HCT116 (cell line): ENCODE data around the gene SMIM3. TPM values are rescaled to one million over a fixed set of nuclear protein-coding genes. Genes with fewer than 3 reads are reported as not detected.

ENCODE experiments used
- ATAC-seq: fragments of 200-7000 bp; cut with Tn5 transposase; 2 replicates; pipeline ENCODE4 v1.9.1; 2020; ENCODE audit warnings: mild to moderate bottlenecking, moderate library complexity
- BruUV-seq: library from RNA; stranded (reverse); fragments of 400-500 nt; replicated peaks from 2 replicates; lab custom pipeline; 2021; lab: Mats Ljungman, UMichigan
- CTCF ChIA-PET: fragments of 300-600 bp; sonication (Branson Sonifier 250); formaldehyde crosslinking; loops from one replicate; lab custom pipeline; 2021; ENCODE audit warnings: antibody characterized with exemption; lab: Charles Lee
- POLR2A ChIA-PET: fragments of 300-600, 350-600 bp; sonication (Branson Sonifier 250); formaldehyde crosslinking; loops from one replicate; lab custom pipeline; 2021; ENCODE audit warnings: antibody characterized with exemption; lab: Charles Lee
- RAD21 ChIA-PET, 2 experiments: fragments of 300-600 bp; sonication (Branson Sonifier 250); formaldehyde crosslinking; loops; one replicate each; lab custom pipeline; 2023; ENCODE audit warnings: low total read pairs in 2 of 2; ENCODE audit not compliant: uncharacterized antibody in 2 of 2, unreplicated experiment in 2 of 2, low non-redundant PET in 1 of 2; lab: Charles Lee
- DNase-seq: peaks from one replicate; pipeline ENCODE4 v3.0.0-alpha.2; 2010; ENCODE audit warnings: low read depth, low spot score
- H2AFZ ChIP-seq: fragments of 200-600 bp; shearing (Covaris generic), sonication (generic); 2 replicates; pipeline ENCODE4 v1.6.1; 2017; ENCODE audit warnings: low read depth, mixed run types, mixed read lengths, antibody characterized with exemption, low read length; ENCODE audit not compliant: poor library complexity, severe bottlenecking
- H3K27ac ChIP-seq: 2 replicates; pipeline ENCODE4 v1.5.1; 2012; ENCODE audit warnings: low read depth, low read length
- H3K27me3 ChIP-seq: fragments of 200-600 bp; sonication (generic); 2 replicates; pipeline ENCODE4 v1.6.1; 2016; ENCODE audit warnings: mixed run types, low read length, mixed read lengths; ENCODE audit not compliant: insufficient read depth
- H3K36me3 ChIP-seq, 2 experiments: fragments of 200-500 bp in 1 of 2; fragments of 200-600 bp in 1 of 2; sonication (Bioruptor generic) in 1 of 2; sonication (generic) in 1 of 2; 2 replicates each; pipeline versions ENCODE4 v1.5.1 to v1.6.1; 2014 to 2016; ENCODE audit warnings: low read length in 2 of 2, inconsistent platforms in 1 of 2, mixed read lengths in 1 of 2, mixed run types in 1 of 2; ENCODE audit not compliant: insufficient read depth in 2 of 2, control insufficient read depth in 1 of 2
- H3K4me1 ChIP-seq, 2 experiments: fragments of 200-600 bp in 1 of 2; sonication (generic) in 1 of 2; 2 replicates each; pipeline versions ENCODE4 v1.5.1 to v1.6.1; 2012 to 2017; ENCODE audit warnings: low read length in 2 of 2, inconsistent platforms in 1 of 2, mild to moderate bottlenecking in 1 of 2, mixed read lengths in 1 of 2, mixed run types in 1 of 2, moderate library complexity in 1 of 2; ENCODE audit not compliant: insufficient read depth in 2 of 2, control insufficient read depth in 1 of 2
- H3K4me2 ChIP-seq: fragments of 200-600 bp; sonication (generic); 2 replicates; pipeline ENCODE4 v1.6.1; 2017; ENCODE audit warnings: mixed run types, low read length, mixed read lengths
- H3K4me3 ChIP-seq, 2 experiments: fragments of 200-600 bp in 1 of 2; sonication (generic) in 1 of 2; replicated peaks in 1 of 2; 2 replicates each; pipeline ENCODE4 v1.5.1; 2011 to 2016; ENCODE audit warnings: low read length in 2 of 2, control low read depth in 1 of 2, low read depth in 1 of 2, mild to moderate bottlenecking in 1 of 2, mixed read lengths in 1 of 2, mixed run types in 1 of 2
- H3K79me2 ChIP-seq: fragments of 200-600 bp; sonication (generic); 2 replicates; pipeline ENCODE4 v1.6.1; 2017; ENCODE audit warnings: mild to moderate bottlenecking, mixed run types, low read length, moderate library complexity, mixed read lengths; ENCODE audit not compliant: insufficient read depth
- H3K9ac ChIP-seq: fragments of 200-600 bp; sonication (generic); 2 replicates; pipeline ENCODE4 v1.6.1; 2016; ENCODE audit warnings: low read length, mixed read lengths
- H3K9me2 ChIP-seq: fragments of 200-600 bp; sonication (generic), shearing (Covaris generic); 2 replicates; pipeline ENCODE4 v1.6.1; 2017; ENCODE audit warnings: mixed run types, mild to moderate bottlenecking, moderate library complexity; ENCODE audit not compliant: insufficient read depth
- H3K9me3 ChIP-seq, 2 experiments: fragments of 200-500 bp in 1 of 2; fragments of 200-600 bp in 1 of 2; sonication (Bioruptor generic) in 1 of 2; sonication (generic) in 1 of 2; 2 replicates each; pipeline ENCODE4 v1.6.1; 2014 to 2017; ENCODE audit warnings: low read length in 2 of 2, mixed read lengths in 2 of 2, inconsistent platforms in 1 of 2, low read depth in 1 of 2, mild to moderate bottlenecking in 1 of 2, mixed run types in 1 of 2, moderate library complexity in 1 of 2; ENCODE audit not compliant: control insufficient read depth in 1 of 2, insufficient read depth in 1 of 2
- H4K20me1 ChIP-seq: fragments of 200-600 bp; sonication (generic), shearing (Covaris generic); 2 replicates; pipeline ENCODE4 v1.6.1; 2017; ENCODE audit warnings: mixed run types, mild to moderate bottlenecking, moderate library complexity; ENCODE audit not compliant: insufficient read depth
- CBX3 ChIP-seq: IDR thresholded peaks from 2 replicates; pipeline ENCODE4 v1.6.1; 2012; ENCODE audit warnings: low read depth
- ELF1 ChIP-seq: IDR thresholded peaks from 2 replicates; pipeline ENCODE4 v1.6.1; 2012; ENCODE audit warnings: low read depth, borderline replicate concordance
- EZH2phosphoT487 ChIP-seq: fragments of 200-600 bp; IDR thresholded peaks from 2 replicates; pipeline ENCODE4 v1.6.1; 2018; ENCODE audit warnings: antibody characterized with exemption, borderline replicate concordance
- JUND ChIP-seq: IDR thresholded peaks from 2 replicates; pipeline ENCODE4 v1.6.1; 2012
- POLR2A ChIP-seq: IDR thresholded peaks from 2 replicates; pipeline ENCODE4 v1.7.0; 2011; ENCODE audit warnings: borderline replicate concordance; ENCODE audit not compliant: insufficient read depth, insufficient read length; ENCODE audit errors: extremely low read depth
- POLR2AphosphoS5 ChIP-seq: IDR thresholded peaks from 2 replicates; pipeline ENCODE4 v1.6.1; 2011; ENCODE audit warnings: mild to moderate bottlenecking, low read depth, low read length, moderate library complexity
- RAD21 ChIP-seq: IDR thresholded peaks from 2 replicates; pipeline ENCODE4 v1.6.1; 2012; ENCODE audit warnings: low read depth, mild to moderate bottlenecking
- SP1 ChIP-seq: IDR thresholded peaks from 2 replicates; pipeline ENCODE4 v1.6.1; 2012; ENCODE audit warnings: low read depth
- intact Hi-C: fragments of 100-400 bp; cut with micrococcal nuclease; formaldehyde crosslinking; loops from 2 replicates; pipeline ENCODE4 v1.10.0; 2022
- total RNA-seq: library from RNA; stranded (reverse); gene quantifications from one replicate; pipeline ENCODE4 v1.2.1, GENCODE V29; 2021; ENCODE audit not compliant: unreplicated experiment
- TF ChIP-seq, protein P1 (sequence below): IDR thresholded peaks from 2 replicates; pipeline ENCODE4 v1.6.1; 2012; ENCODE audit warnings: low read depth
- TF ChIP-seq, protein P2 (sequence below), 3 experiments: fragments of 200-600 bp in 1 of 3; sonication (generic) in 1 of 3; IDR thresholded peaks in 2 of 3; conservative IDR thresholded peaks in 1 of 3; 2 replicates each; pipeline ENCODE4 v1.5.1; 2012 to 2017; ENCODE audit warnings: low read depth in 2 of 3, low read length in 2 of 3, antibody characterized with exemption in 1 of 3, borderline replicate concordance in 1 of 3, control low read depth in 1 of 3, mild to moderate bottlenecking in 1 of 3, mixed read lengths in 1 of 3, mixed run types in 1 of 3, moderate library complexity in 1 of 3; ENCODE audit not compliant: insufficient read depth in 1 of 3

SMIM3 gene
- total RNA-seq, 1 experiment from 2014 or later: 35.4 TPM

DNA sequence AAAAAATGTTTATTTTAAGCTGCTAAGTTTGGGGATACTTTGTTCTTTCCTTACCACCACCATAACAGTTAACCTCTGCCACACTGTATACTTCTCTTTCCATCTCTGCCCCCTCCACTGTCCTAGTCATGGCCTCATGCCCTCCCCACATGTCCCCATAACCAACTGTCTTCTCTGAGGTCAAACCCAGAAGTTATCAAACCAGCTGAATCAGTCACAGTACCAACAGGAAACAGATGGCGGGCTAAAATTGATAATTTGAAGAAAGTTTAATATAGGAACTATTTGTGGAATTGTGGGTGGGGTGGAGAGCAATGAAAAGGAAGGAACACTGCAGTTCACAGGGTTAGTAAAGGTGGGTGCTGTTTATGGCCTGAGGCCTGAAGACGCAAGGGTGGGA is 14.0 kb upstream of the SMIM3 start:
- no peak overlapping the region for H3K9ac ChIP-seq
- DNase-seq (no peak), ATAC-seq (no peak)
- peaks cover 0 to 6% of the 10 kb centered on the region in 2 experiments; a peak in 1 of 4 replicates for H3K4me1 ChIP-seq
- intact Hi-C loops: no loop called here
- no peaks in the 10 kb centered on the region for H4K20me1 ChIP-seq
- RAD21 ChIA-PET: no interaction called here
- no peaks in the 10 kb centered on the region for H3K36me3 ChIP-seq
- no peaks in the 10 kb centered on the region for H3K9me2 ChIP-seq
- no peaks in the 10 kb centered on the region for H3K79me2 ChIP-seq
- BruUV-seq: no TSS peak
- no peaks in the 10 kb centered on the region for H3K27me3 ChIP-seq
- H3K9me3 ChIP-seq: no peaks in the 10 kb centered on the region
- CTCF ChIA-PET: no interaction called here
- POLR2A ChIA-PET: interaction anchor here (1.0 to 2.0 kb wide), 3 partner anchors 13 to 19 kb away, joined by 3 to 9 read pairs (median 6); partner anchors contain the start of gene SMIM3
- H3K4me2 ChIP-seq: no peak overlapping the region
- no peak overlapping the region for H2AFZ ChIP-seq
- TF ChIP-seq JUND (no peak), POLR2AphosphoS5 (no peak), ELF1 (no peak), RAD21 (no peak), CBX3 (no peak), POLR2A (no peak), EZH2phosphoT487 (no peak), SP1 (no peak)
- TF ChIP-seq, protein P1, sequence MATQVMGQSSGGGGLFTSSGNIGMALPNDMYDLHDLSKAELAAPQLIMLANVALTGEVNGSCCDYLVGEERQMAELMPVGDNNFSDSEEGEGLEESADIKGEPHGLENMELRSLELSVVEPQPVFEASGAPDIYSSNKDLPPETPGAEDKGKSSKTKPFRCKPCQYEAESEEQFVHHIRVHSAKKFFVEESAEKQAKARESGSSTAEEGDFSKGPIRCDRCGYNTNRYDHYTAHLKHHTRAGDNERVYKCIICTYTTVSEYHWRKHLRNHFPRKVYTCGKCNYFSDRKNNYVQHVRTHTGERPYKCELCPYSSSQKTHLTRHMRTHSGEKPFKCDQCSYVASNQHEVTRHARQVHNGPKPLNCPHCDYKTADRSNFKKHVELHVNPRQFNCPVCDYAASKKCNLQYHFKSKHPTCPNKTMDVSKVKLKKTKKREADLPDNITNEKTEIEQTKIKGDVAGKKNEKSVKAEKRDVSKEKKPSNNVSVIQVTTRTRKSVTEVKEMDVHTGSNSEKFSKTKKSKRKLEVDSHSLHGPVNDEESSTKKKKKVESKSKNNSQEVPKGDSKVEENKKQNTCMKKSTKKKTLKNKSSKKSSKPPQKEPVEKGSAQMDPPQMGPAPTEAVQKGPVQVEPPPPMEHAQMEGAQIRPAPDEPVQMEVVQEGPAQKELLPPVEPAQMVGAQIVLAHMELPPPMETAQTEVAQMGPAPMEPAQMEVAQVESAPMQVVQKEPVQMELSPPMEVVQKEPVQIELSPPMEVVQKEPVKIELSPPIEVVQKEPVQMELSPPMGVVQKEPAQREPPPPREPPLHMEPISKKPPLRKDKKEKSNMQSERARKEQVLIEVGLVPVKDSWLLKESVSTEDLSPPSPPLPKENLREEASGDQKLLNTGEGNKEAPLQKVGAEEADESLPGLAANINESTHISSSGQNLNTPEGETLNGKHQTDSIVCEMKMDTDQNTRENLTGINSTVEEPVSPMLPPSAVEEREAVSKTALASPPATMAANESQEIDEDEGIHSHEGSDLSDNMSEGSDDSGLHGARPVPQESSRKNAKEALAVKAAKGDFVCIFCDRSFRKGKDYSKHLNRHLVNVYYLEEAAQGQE: no peak
- TF ChIP-seq, protein P2, sequence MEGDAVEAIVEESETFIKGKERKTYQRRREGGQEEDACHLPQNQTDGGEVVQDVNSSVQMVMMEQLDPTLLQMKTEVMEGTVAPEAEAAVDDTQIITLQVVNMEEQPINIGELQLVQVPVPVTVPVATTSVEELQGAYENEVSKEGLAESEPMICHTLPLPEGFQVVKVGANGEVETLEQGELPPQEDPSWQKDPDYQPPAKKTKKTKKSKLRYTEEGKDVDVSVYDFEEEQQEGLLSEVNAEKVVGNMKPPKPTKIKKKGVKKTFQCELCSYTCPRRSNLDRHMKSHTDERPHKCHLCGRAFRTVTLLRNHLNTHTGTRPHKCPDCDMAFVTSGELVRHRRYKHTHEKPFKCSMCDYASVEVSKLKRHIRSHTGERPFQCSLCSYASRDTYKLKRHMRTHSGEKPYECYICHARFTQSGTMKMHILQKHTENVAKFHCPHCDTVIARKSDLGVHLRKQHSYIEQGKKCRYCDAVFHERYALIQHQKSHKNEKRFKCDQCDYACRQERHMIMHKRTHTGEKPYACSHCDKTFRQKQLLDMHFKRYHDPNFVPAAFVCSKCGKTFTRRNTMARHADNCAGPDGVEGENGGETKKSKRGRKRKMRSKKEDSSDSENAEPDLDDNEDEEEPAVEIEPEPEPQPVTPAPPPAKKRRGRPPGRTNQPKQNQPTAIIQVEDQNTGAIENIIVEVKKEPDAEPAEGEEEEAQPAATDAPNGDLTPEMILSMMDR (IDR thresholded peaks at IDR 0.05 in 2 of 3, conservative IDR thresholded peaks at IDR 0.05 in 1 of 3; ENCODE audit: borderline replicate concordance in 1 of 3, insufficient read depth in 1 of 3, low read depth in 2 of 3, low read length in 2 of 3): no peak
- no peak overlapping the region for H3K4me3 ChIP-seq
- H3K27ac ChIP-seq: no peak overlapping the region
